Adrenal gland (tissue), 12 donors: Measurements from ENCODE around the gene ZFTA. TPM values are rescaled to one million over a fixed set of nuclear protein-coding genes. Genes with fewer than 3 reads are reported as not detected.
A peak's percentile ranks its signal among the peaks of the same experiment; 100 is the strongest.

Experiments used
- DNase-seq, 7 donors: peaks; one replicate each; pipeline ENCODE4 v3.0.0-alpha.2; 2019 to 2020
- H3K27ac ChIP-seq, 5 donors: fragments of 200-600 bp; sonication (generic) in 4 of 5; 1 replicate in 3 of 5; 2 replicates in 2 of 5; pipeline versions ENCODE4 v1.5.1 to v1.8.0; 2016 to 2020; ENCODE audit warnings: mild to moderate bottlenecking in 1 of 5
- H3K27me3 ChIP-seq: fragments of 200-600 bp; 2 replicates; pipeline ENCODE4 v1.8.0; 2021
- H3K36me3 ChIP-seq, 2 donors: fragments of 200-600 bp; replicated peaks in 1 of 2; 1 replicate in 1 of 2; 2 replicates in 1 of 2; pipeline versions ENCODE4 v1.5.1 to v1.8.0; 2018 to 2022
- H3K4me1 ChIP-seq, 2 donors: fragments of 200-600 bp; replicated peaks in 1 of 2; 1 replicate in 1 of 2; 2 replicates in 1 of 2; pipeline versions ENCODE4 v1.5.1 to v1.8.0; 2018 to 2021
- H3K4me3 ChIP-seq, 4 donors: fragments of 200-600 bp; sonication (generic) in 3 of 4; one replicate each; pipeline ENCODE4 v1.5.1; 2016 to 2018
- H3K9me3 ChIP-seq, 3 donors: fragments of 200-600 bp; sonication (generic) in 1 of 3; replicated peaks in 1 of 3; 1 replicate in 2 of 3; 2 replicates in 1 of 3; pipeline versions ENCODE4 v1.5.1 to v1.8.0; 2016 to 2021
- POLR2A ChIP-seq, 2 donors: fragments of 450-650 bp; IDR thresholded peaks; one replicate each; pipeline ENCODE4 v1.6.1; 2017; ENCODE audit warnings: antibody characterized with exemption in 2 of 2, mild to moderate bottlenecking in 2 of 2, moderate library complexity in 1 of 2
- WGBS, 4 donors: extraction: QIAGEN DNeasy Blood & Tissue Kit in 2 of 4; methylation state at CpG; one replicate each; pipeline versions ENCODE4 v1.1.5 to v1.1.7; 2013 to 2017; 5-methylcytosine and 5-hydroxymethylcytosine counted together
- intact Hi-C, 2 donors: fragments of 100-400 bp; cut with DNase I; formaldehyde crosslinking; loops; one replicate each; pipeline versions ENCODE4 v1.14.1 to v1.15.0; 2022 to 2023
- polyA plus RNA-seq, 3 donors: library from polyadenylated mRNA; stranded (reverse); fragments of 200-250 nt in 2 of 3; fragments of 350-450 nt in 1 of 3; fragmentation: Illumina TruSeq in 1 of 3; extraction: RNeasy Lipid Tissue Mini Kit (QIAGEN cat#74804) in 1 of 3; gene quantifications; one replicate each; pipeline ENCODE4 v1.2.3, GENCODE V29; 2013 to 2014
- total RNA-seq, 9 donors: library from RNA; depleted of rRNA in 4 of 9; stranded (reverse); fragments of >200 nt in 4 of 9; fragments of 120-200 nt in 1 of 9; fragmentation: NEBNext Ultra II Directional in 1 of 9; extraction: Animal tissue kit (Norgen Biotek cat#: 25700) in 1 of 9; gene quantifications; one replicate each; pipeline versions ENCODE4 v1.1.0 to v1.2.4, GENCODE V29; 2013 to 2023
- TF ChIP-seq, protein P1 (sequence below), 6 experiments: fragments of 450-650 bp in 4 of 6; fragments of 200-600 bp in 2 of 6; sonication (generic) in 1 of 6; IDR thresholded peaks; 1 replicate in 5 of 6; 2 replicates in 1 of 6; pipeline versions ENCODE4 v1.5.1 to v1.8.0; 2016 to 2021; ENCODE audit warnings: antibody characterized with exemption in 6 of 6, mild to moderate bottlenecking in 2 of 6, moderate library complexity in 1 of 6
- donor health status: healthy with polysubstance abuse.
- donor health status: Bipolar disorder and iron deficiency.
- donor health status: DM: yes; HTN: yes; CAD: no.
- donor health status: DM: no; HTN: no; CAD: no.
- donor health status: DM: no; HTN: no; CAD: no.
- donor health status: DM: yes; HTN: yes; CAD: no.

Gene ZFTA
- total and polyA plus RNA-seq, 12 donors, result 3.6 to 20.2 (median 14.7) TPM

DNA sequence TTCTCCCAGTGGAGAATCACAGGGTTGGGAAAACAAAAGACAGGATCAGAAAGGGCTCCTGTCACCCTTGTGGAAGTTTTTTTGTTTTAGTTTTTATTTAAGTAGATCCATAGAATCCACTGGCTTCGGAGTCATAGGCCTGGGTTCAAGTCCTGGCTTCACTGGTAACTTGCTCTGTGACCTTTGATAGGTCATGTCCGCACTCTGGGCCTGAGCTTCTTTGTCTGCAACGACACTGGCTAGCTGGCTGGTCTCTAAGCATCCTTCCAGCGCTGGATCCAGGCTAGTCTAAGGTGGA, 1.4 kb downstream of the ZFTA start:
- WGBS, 4 donors, result 15 to 22% (median 20%) methylated on average over 4 of the region's 4 CpGs
- TF ChIP-seq POLR2A (IDR thresholded peaks at IDR 0.05), result no peak
- TF ChIP-seq, protein P1, sequence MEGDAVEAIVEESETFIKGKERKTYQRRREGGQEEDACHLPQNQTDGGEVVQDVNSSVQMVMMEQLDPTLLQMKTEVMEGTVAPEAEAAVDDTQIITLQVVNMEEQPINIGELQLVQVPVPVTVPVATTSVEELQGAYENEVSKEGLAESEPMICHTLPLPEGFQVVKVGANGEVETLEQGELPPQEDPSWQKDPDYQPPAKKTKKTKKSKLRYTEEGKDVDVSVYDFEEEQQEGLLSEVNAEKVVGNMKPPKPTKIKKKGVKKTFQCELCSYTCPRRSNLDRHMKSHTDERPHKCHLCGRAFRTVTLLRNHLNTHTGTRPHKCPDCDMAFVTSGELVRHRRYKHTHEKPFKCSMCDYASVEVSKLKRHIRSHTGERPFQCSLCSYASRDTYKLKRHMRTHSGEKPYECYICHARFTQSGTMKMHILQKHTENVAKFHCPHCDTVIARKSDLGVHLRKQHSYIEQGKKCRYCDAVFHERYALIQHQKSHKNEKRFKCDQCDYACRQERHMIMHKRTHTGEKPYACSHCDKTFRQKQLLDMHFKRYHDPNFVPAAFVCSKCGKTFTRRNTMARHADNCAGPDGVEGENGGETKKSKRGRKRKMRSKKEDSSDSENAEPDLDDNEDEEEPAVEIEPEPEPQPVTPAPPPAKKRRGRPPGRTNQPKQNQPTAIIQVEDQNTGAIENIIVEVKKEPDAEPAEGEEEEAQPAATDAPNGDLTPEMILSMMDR (IDR thresholded peaks at IDR 0.05), result no peak
- intact Hi-C loops, result loop anchor here (2.0 to 10.0 kb wide), 2 partner anchors 42 to 178 kb away; no protein-coding TSS in a partner anchor
- peaks cover 32 to 46% of the 10 kb centered on the region in 2 donors for H3K4me1 ChIP-seq
- H3K9me3 ChIP-seq, result no peaks in the 10 kb centered on the region
- peak overlapping the region in 2 of 4 donors; percentile 62 to 97 for H3K4me3 ChIP-seq
- no peaks in the 10 kb centered on the region for H3K36me3 ChIP-seq
- peak overlapping the region in 2 of 5 donors; percentile 77 to 80 for H3K27ac ChIP-seq
- DNase-seq, result no peak
- no peaks in the 10 kb centered on the region for H3K27me3 ChIP-seq

DNA sequence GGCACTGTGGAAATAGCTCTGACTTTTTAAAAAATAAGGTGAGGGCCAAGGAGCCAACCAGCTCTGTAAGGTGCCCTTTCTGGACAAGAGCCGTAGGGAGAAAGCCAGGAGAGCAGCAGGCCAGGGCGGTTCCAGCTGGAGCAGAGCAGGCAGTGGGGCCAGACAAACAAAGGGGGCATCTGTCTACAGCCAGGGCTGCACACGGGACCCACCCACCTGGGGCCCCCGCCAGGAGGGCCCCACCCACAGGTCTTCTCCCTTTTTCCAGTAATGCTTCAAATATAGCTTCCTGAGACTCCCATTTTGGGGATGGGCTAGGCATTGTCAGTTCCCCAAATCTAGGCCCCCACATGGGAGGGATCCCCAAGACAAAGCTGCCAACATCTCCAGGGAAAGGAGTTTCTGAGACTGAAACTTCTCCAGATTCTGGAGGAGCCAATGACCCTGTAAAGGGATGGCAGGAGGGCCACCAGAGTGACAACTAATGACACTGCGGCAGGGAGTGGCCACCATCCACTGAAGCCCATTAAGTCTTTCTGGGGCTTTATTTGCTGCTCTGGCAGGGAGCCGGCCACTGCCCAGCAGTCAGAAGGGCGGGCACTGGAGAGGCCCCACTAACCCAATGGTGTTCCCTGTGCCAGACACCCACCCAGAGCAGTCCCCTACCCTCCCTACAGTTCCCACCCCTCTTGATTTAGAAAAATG, 1.9 kb downstream of the ZFTA start:
- WGBS, 4 donors, result 67 to 90% (median 76%) methylated on average over 5 to 7 of the region's 7 CpGs
- H3K27ac ChIP-seq, result peak overlapping the region in 2 of 5 donors; percentile 1 to 80
- H3K4me1 ChIP-seq, result peaks cover 34 to 50% of the 10 kb centered on the region in 2 donors
- TF ChIP-seq POLR2A (IDR thresholded peaks at IDR 0.05), result no peak
- no peak for DNase-seq
- intact Hi-C loops, result loop anchor here (2.0 to 10.0 kb wide), 2 partner anchors 42 to 178 kb away; no protein-coding TSS in a partner anchor
- no peaks in the 10 kb centered on the region for H3K9me3 ChIP-seq
- H3K36me3 ChIP-seq, result no peaks in the 10 kb centered on the region
- peak overlapping the region in 1 of 4 donors; percentile 97 for H3K4me3 ChIP-seq
- H3K27me3 ChIP-seq, result no peaks in the 10 kb centered on the region

DNA sequence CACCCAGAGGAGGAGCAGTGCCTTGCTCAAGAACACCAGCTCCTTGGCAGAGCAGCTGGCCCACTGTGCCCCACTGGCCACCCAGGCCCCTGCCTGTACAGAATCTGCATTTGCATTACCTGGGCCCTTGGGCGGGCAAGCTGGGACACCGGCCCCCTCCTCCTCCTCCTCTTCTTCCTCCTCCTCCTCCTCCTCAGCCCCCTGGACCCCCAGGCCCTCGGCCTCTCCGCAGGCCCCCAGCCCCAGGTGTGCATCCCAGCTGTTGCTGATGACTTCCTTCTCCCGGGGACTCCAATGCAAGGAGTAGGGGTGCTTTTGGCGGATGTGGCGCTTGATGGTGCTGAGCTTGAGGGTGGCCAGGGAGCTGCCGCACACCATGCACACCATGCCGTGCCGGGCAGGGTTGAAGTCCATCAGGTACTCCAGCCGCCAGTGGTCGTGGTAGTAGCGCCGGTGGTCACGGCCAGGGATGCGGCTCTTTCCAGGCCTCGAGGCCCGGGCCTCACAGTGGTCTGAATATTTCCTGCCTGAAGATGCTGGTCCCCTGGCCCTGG, 2.8 kb downstream of the ZFTA start:
- WGBS, 4 donors, result 82 to 91% (median 85%) methylated on average over 13 to 18 of the region's 18 CpGs
- H3K36me3 ChIP-seq, result no peaks in the 10 kb centered on the region
- intact Hi-C loops, result loop anchor here (2.0 to 10.0 kb wide), 2 partner anchors 43 to 179 kb away; no protein-coding TSS in a partner anchor
- peaks cover 34 to 50% of the 10 kb centered on the region in 2 donors for H3K4me1 ChIP-seq
- H3K4me3 ChIP-seq, result no peak overlapping the region
- TF ChIP-seq, protein P1 (IDR thresholded peaks at IDR 0.05), result no peak
- TF ChIP-seq POLR2A (IDR thresholded peaks at IDR 0.05), result no peak
- H3K27me3 ChIP-seq, result no peaks in the 10 kb centered on the region
- peak overlapping the region in 1 of 5 donors; percentile 33 for H3K27ac ChIP-seq
- H3K9me3 ChIP-seq, result no peaks in the 10 kb centered on the region
- peak in 5 of 7 donors; percentile 21 to 58 (median 27) for DNase-seq

DNA sequence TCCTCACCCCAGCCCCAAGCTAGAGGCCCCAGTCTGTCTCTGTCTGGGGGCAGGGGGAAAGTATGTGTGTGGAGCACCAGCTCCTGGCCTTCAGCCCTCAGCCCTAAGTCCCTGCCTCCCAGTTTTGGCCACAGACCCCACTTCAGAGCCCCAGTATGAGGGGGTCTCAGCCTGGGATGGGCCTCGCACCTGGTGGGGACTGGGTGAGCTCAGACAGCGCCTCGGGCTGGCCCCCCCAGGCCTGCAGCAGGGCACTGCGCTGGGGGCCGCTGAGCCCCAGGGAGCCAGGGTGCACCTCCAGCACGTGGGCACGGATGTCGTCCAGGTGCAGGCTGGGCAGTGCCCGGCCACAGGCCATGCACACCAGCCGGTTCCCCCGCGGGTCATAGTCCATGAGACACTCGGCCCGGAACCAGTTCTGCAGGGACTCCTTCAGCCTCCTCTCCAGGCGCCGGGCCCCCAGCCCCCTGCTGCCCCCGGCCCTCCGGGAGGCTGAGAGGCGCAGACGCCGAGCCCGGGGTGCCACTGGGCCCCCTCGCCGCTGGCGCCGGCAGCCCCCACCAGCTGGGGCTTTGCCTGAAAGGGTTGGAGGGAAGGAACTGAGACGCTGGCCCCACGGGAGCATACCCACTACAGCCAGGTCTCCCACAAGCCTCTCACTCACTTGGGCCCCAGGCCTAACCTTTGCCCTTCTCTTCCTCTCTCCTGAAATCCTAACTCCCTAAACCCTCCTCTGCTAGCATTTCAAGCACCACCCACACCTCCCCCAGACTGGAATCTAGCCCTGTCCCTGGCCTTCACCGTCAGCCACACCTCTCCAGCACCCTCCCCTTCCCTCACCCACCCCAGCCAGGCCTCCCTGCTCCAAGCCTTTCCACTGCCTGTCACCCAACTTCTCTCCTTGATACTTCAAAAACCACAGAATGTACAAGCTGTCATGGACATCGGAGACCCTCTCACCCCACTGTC, 3.6 kb downstream of the ZFTA start:
- peak; percentile 45 to 81 (median 71) for DNase-seq
- no peak for TF ChIP-seq POLR2A (IDR thresholded peaks at IDR 0.05)
- TF ChIP-seq, protein P1 (IDR thresholded peaks at IDR 0.05), result no peak
- Histone ChIP-seq H3K9me3 (no peaks in the 10 kb centered on the region), H3K36me3 (no peaks in the 10 kb centered on the region), H3K27me3 (no peaks in the 10 kb centered on the region), H3K27ac (peak overlapping the region in 3 of 5 donors; percentile 13 to 71 (median 33)), H3K4me1 (peaks cover 34 to 49% of the 10 kb centered on the region in 2 donors), H3K4me3 (no peak overlapping the region)
- whole genome bisulfite sequencing, 4 donors, result 54 to 67% (median 59%) methylated on average over 7 to 30 of the region's 30 CpGs
- intact Hi-C loops, result loop anchor here in 1 of 2 donors (10.0 kb wide), 1 partner anchor 180 kb away; no protein-coding TSS in a partner anchor
